ENCODE measurements around the gene PAPOLA.

- TF ChIP-seq CTCF (IDR thresholded peaks at IDR 0.05 in 2 of 3, conservative IDR thresholded peaks at IDR 0.05 in 1 of 3; ENCODE audit: borderline replicate concordance in 1 of 3, insufficient read depth in 1 of 3, low read depth in 2 of 3, low read length in 2 of 3) (no peak), EZH2phosphoT487 (IDR thresholded peaks at IDR 0.05; ENCODE audit: borderline replicate concordance) (no peak), JUND (IDR thresholded peaks at IDR 0.05) (no peak), POLR2A (IDR thresholded peaks at IDR 0.05; ENCODE audit: borderline replicate concordance, extremely low read depth, insufficient read depth, insufficient read length) (no peak), EGR1 (IDR thresholded peaks at IDR 0.05; ENCODE audit: low read depth) (no peak), POLR2AphosphoS5 (IDR thresholded peaks at IDR 0.05; ENCODE audit: low read depth, low read length) (no peak), REST (IDR thresholded peaks at IDR 0.05; ENCODE audit: low read depth) (no peak), SIN3A (IDR thresholded peaks at IDR 0.05; ENCODE audit: low read depth) (no peak), RAD21 (IDR thresholded peaks at IDR 0.05; ENCODE audit: low read depth) (no peak), ATF3 (IDR thresholded peaks at IDR 0.05) (no peak), SP1 (IDR thresholded peaks at IDR 0.05; ENCODE audit: low read depth) (no peak), ZNF274 (IDR thresholded peaks at IDR 0.05; ENCODE audit: low read depth, low read length) (no peak)
These were observed 35.3 kb upstream of the PAPOLA start for GRCh38 chr14:96466918-96467317.

Measured in HCT116 (cell line).